HG02840 (cell line): ENCODE results near the gene HAUS7.

Experiments
- ATAC-seq: cut with Tn5 transposase; IDR thresholded peaks from one replicate; pipeline ENCODE4 v1.9.1; 2021; ENCODE audit warnings: mild to moderate bottlenecking, moderate library complexity, moderate number of reproducible peaks; ENCODE audit not compliant: unreplicated experiment, low FRiP score

HAUS7 gene

DNA sequence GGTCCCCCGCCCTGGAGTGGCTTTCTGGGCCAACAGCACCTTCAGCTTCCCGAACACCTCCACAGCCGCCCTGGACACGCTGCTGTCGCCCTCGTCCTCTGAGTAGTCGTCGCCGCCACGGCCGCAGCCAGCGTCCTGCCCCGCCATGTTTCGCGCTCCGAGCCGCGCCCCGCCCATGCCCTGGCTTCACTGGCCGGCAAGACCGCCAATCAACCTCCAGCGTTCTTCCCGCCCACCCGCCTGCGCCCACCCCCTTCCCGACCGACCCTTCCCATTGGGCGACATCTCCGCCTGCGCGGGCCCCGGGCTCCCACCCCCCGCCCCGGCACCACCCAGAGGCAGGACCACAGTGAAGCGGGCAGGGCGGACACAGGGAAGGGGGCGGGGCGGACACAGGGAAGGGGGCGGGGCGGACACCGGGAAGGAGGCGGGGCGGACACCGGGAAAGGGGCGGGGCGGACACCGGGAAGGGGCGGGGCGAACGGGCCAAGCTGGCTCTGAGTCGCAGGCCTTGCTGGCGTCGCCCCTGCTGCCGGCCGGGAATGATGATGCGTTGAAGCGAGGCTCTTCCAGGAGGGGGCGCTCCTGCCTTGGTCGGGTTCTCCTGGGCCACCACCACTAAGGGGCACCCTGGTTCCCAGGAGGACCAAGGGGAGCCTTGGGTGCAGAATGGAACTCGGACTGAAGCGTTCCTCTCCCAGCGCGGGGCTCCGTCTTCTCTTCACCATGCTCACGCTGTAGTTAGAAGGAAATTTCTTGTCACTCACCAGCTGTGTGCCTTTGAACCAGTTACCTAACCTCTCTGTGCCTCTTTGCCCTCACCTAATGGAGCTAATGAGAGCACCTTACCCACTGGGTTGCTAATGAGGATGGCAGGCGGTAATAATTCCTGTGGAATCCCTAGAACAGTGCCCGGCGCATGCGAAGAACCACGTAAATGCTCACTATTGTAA is at the start of gene HAUS7:
HAUS7 (minus strand) TSS at position 166 of the 953 bp plus-strand sequence; CDS start at position 147, 19 bp downstream.
- peak; percentile 75 for ATAC-seq

DNA sequence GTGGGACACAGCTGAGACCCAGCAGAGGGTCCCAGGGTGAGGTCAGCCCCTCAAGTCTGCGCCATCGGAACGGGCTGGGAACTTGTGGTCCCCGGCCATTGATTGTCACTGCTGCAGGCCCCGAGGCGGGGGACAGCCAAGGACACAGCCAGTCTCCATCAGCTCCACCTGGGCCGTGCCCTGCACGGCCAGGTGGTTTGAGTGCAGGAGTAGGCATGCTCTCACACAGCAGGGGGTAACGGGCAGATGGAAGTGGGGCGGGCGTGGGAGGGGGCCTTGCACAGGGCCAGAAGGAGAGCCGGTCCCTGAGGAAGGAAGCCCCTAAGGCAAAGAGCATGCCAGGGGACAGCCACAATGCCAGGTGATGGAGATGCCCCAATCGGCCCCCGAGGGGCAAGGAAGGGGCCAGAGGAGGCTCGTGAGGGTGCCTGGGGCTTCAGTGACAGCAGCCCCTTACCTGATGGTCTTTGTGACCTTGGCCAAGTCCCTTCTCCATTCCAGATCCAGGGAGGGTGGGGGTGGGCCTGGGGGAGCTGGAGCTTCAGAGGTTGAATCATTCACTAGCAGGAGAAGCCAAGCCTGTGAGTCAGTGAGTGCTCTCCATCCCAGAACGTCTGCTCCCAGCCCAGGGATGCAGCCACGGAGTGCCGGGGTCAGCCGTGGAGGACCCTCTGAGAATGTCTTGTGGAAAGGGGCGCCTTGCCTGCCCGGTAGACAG is 49.4 kb upstream of the HAUS7 start:
- no peak for ATAC-seq

DNA sequence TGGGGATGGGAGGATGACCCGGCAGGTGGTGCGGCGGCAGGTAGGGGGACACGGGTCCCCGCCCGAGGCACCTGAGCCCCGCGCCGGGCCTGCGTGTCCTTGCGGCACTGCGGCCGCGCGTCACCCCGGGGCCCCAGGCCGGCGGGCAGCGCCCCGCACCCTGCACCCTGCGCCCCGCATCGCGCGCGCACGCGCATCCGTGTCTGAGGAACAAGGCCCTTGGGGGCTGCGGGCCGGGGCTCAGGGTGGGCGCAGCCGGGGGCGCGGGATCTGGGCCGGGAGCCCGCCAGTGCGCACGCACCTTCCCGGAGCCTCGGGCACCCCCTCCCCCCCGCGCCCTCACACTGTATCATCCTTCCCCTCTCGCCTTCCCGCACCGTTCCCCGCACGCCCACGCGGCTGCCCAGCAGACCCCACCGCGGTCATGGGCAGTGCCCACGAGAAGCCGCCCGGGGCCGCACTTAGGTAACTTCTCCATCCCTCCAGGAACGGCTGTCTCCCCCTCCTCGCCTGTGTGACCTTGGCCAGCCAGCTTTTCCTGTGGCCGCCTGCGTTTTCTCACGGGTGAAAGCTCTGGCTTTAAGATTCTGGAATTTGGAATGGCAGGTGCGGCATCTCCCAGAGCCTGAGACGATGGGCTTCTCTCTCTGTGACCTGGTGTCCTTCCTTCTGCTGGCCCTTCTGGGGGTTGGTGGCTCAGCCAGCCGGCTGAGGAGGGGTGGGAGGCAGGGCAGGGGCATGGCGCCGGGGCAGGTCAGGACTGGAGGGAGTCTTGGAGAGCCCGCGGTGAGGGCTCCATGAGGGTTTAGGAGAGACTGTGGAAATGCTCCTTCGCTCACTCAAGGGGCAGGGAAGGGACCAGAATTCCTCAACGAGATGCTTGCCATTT is 47.8 kb upstream of the HAUS7 start:
- ATAC-seq = no peak

DNA sequence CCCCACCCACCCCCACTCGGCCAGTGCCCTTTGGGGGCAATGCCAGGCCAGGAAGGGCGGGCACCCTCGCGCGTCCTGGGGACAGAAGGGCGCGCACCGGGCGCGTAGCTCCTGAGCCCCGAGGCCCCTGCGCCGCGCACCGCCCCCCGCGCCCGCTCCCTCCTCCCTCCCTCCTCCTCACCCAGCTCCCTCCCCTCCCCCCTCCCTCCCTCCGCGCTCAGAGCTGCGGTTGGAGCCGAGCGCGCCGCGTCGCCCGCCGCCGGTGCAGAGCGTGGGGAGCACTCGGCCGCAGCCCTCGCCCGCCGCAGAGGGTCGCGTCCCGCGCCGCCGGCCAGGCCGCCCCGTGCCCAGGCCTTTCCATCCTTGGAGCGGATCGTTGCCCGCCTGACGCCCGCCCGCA is 47.0 kb upstream of the HAUS7 start, which contains the start of gene ATP2B3:
ATP2B3 (plus strand) TSS at position 220 of the 400 bp plus-strand sequence. CDS start 18,606 bp downstream, outside the sequence.
- no peak for ATAC-seq

DNA sequence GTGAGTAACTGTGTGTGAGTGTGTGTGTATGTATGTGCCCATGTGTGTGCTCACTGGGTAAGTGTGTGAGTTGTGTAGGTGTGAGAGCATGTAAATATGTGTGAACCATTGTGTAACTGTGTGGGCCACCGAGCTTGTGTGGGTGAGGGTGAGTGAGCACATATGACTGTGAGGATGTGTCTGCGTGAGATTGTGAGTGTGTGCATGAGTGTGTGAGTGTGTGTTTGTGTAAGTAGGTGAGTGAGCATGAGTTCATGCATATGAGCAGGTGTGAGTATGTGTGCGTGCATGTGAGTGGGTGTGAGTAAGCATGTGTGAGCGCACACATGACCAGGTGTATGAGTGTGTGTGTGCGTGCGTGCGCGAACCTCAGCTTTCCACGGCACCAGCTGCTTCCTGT is 45.7 kb upstream of the HAUS7 start:
- no peak for ATAC-seq

DNA sequence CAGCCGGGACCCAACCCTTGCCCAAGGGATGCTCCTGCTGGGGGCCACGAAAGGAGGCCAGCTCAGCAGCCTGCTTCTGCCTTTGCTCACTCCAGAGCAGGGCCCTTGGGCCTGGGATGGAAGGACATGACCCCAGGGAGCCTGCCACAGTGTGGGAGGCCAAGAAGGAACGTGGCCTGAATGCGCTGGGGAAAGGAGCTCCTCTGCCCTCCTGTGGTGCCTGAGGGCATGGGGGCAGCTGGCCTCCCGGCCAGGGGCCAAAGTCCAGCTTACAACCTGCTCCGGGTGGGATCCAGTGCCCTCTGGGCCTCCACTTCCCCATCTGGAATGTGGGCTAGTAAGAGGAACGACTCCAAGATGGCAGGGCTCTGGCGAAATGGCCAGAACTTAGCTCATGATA is 45.1 kb upstream of the HAUS7 start:
- no peak for ATAC-seq

DNA sequence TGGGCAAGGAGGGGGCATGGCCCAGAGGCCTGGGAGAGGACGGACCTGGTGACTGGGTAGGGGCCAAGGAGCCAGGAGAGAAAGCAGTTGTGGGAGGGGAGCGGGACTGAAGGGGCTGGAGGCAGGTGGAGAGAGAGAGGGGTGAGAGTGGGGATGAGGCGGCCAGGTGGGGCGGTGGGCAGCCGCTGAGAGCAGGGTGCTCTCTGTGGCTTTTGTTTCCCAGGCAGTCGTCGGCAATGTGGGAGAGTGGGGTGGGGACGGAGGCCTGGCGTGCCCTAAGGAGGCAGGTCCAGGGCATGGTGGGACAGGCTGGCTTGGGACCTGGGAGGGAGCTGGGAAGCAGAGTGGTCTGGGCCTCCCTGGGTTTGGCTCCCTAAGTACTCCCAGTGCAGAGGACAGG is 43.9 kb upstream of the HAUS7 start:
- no peak for ATAC-seq

DNA sequence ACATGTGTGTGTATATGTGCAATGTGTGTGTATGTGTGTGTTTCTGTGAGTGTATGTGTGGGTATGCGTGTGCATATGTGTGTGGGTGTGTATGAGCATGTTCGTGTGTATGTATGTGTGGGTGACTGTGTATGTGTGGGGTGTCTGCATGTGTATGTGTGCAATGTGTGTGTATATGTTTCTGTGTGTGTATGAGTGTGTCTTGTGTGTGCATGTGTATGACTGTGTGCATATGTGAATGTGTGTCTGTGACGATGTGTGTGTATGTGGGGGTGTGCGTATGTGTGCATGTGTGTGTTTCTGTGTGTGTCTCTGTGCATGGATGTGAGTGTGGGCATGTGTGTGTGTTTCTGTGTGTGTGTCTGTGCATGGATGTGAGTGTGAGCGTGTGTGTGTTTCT is 42.9 kb upstream of the HAUS7 start:
- no peak for ATAC-seq

DNA sequence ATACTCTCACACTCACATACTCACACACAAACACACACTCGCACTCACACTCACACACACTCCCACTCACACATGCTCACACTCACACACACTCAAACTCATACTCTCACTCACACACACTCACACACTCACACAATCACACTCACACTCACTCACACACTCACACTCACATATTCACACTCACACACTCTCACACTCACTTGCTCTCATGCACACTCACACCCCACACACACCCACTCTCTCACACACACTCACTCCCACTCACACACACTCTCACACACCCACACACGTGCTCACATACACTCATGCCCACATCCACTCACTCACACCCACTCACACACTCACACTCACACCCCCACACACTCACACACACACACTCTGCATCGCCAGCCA is 42.1 kb upstream of the HAUS7 start:
- no peak for ATAC-seq

DNA sequence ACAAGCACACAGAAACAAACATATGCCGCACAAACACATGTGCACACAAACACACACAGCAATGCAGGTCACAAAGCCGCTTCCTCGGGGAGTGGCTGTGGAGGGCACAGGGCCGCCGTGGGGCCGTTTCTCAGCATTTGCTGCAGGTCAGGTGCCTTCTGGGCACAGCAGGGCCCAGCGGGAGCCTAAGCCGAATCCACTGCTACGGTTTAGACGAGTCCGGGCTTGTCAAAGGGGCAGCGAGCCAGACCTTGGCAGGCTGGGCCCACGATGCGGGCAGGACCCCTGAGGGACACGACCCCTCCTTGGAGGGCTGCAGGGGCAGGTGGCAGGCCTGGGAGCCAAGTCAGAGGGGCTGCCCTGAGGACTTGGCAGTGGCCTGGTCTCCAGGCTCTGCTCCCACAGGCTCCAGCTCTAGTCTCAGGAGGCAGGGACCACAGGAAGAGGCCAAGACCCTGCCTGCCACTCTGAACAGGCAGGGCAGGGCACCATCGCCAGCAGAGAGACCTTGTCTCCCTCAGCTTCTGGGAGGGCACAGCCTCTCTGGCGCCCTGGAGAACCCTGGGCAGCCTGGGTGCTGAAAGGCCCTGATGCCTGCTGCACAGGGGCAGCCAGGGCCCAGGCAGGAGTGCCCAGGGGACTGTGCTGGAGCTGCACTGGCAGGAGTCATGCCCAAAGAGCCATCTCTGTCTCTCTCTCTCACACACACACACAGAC is 41.6 kb upstream of the HAUS7 start:
- ATAC-seq = no peak

DNA sequence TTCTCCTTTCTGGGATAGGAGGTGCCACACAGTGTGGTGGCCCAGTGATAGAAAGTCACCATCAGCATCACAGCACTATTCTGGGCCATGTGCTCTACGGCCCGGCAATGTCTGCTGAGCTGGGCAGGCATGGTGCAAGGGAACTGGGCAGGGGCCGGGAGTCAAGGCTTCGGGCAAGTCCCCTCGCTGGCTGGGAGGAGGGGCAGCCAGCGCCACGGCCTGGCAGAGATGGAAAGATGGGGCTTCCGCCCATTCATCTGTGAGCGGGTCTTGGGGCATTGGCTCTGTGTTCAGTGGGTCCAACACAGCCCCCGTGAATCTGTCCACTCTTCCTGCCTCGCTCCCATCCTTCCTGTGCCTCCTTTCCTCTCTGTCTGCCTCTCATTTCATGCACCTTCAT is 40.0 kb upstream of the HAUS7 start:
- no peak for ATAC-seq

DNA sequence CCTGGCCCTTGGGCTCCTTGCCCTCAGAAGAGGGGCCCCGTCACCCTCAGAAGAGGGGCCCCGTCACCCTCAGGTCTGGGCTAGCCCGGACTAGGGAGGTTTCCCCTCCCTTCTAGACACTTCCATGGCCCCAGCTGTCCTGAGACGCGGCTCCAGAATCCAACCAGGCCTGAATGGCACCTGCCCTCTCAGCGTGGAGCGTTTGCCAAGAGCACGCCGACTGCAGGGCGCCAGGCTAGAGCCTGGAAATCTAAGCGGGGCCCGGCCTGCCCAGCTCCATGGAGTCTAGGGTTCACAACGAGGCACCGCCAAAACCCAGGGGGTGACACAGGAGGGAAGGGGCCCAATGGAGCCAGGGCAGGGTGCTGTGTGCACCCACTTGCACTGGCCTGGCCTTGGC is 39.2 kb upstream of the HAUS7 start:
- ATAC-seq = no peak

DNA sequence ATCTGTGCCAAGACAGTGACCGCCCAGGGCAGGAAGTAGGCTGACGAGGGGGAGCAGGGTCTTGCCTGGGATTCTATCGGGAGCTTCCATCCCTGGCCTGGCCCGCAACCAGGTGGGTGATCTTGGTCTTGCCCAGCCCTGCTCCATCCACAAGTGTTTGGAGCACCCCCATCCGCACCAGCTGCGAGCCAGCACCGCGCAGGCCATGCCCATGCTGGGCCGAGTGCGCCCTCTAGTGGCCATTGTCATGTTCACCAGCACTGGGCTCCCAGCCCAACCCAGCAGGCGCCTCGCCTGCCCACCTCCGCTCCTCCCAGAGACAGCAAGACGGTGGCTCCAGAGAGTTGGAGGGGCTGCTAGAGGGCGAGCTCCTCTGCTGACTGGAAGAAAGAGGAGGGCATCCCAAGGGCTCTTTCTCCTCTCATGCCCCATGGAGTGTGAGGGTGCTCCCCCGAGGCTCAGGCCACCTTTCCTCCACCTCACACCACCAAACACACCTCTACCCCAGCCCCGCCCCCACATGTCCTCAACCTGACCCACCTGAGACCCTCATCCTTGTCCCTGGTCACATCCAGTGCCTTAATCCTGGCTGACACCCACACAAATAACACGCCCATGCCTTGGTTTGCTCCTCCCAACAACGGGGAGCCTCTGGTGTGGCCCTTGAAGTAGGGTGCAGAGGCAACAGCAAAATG is 37.3 kb upstream of the HAUS7 start:
- peak; percentile 75 for ATAC-seq

DNA sequence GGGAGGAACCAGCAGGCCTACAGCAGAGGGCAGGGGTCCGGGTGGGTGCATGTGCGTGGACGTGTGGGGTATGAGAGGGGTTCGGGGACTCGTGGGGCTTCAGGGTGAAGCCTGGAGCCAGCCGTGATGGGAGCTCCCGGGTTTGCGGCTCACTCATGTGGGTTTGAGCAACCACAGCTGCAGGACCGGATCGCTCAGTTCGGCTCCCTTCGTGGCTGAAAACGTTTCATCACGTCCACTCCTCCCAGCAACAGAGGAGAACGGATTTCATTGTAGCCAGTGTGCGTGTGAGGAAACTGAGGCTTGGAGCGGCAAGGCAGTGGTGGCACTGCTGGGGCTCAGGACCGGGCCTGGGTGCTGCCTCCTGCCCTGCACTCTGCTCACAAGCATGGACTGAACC is 35.0 kb upstream of the HAUS7 start:
- ATAC-seq = no peak

DNA sequence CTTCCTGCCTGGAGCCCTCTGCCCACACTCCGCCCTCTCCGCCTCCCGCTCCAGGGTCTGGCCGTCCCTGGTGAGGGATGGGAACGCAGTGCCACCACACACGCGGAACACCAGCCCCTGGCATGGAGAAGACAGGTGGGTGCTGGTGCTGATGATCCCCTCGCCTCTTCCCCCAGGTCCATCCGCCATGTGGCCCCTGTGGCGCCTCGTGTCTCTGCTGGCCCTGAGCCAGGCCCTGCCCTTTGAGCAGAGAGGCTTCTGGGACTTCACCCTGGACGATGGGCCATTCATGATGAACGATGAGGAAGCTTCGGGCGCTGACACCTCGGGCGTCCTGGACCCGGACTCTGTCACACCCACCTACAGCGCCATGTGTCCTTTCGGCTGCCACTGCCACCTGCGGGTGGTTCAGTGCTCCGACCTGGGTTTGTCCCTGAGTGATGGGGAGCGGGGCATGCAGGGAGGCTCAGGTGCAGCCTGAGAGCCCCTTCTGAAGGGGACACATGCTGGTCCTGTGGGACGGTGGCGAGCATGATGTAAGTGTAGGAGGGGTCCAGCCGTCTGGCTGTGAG is 34.2 kb upstream of the HAUS7 start:
- no peak for ATAC-seq

DNA sequence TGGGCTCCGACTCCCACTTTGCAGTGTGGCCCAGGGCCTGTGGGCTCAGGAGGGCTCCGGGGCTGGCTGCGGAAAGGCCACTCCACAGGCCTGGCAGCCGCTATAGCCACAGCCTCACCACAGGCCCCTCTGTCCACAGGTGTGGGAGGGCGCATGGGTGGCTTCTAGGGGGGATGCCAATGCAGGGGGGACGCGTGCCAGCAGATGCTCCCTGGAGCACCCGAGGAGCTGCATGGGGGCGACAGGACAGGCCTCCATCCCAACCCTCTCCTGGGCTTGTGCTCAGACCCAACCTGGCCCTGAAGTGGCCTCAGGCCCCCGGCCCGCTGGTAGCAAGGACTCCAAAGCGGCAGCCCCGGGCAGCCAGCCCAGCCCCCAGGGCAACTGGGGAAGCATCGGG is 32.4 kb upstream of the HAUS7 start:
- ATAC-seq = no peak

DNA sequence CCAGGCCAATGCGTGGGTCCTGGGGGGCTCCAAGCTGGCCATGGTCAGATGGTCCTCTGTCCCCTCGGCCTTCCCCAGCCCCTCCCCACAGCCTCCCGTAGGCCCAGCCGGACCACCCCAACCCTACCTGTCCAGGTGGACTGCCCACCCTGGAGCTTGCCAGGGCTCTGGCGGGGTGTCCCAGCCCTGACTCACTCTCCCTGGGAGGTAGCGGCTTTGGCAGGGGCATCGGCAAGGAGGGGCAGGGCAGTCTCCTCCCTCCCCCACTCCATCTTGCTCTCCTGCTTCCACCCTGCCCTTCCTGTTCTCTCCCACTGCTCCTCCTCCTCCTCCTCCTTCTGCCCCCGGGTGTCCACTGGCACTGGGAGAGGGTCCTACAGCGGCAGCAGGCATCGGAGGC is 31.8 kb upstream of the HAUS7 start:
- ATAC-seq = no peak

DNA sequence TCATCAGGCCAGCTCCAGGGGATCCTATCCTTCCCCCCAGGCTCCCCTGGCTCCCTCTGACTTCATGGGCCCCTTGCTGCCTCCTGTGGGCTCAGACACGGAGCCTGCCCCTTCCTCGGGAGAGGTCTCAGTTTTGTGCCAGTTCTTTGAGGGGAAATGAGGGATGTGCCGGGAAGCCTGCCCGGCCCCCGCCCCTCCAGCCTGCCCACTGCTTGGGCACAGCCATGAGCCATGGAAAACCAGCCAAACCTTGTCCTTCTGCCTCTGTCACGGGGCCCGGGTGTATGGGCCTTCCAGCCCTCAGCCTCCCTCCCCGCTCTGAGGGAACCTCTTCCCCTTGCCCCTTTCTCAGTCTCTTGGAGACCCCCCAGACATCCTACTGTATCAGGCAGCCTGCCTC is 31.2 kb upstream of the HAUS7 start:
- no peak for ATAC-seq

DNA sequence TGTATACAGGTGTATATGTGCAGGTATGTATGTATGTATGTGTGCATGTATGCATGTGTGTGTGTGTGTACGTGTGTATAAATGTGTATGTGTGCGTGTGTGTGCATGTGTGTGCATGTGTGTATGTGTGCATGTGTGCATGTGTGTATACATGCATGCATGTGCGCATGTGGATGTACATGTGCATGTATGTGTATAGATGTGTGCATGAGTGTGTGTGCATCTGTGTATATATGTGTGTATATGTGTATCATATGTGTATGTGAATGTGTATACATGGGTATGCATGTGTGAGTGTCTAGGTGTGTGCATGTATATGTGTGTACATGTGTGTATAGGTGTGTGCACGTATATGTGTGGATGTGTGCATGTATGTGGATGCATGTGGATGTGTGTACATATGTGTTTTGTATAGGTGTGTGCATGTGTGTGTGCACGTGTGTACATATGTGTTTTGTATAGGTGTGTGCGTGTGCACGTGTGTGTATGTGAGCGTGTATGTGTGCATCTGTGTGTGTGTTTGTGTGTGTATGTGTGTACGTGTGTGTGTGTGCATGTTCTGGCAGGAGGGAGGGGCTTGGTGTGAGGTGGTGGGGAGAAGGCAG is 30.4 kb upstream of the HAUS7 start:
- ATAC-seq = no peak
